Lower leg skin (tissue), 4 donors: Measurements from ENCODE around the gene ZNF541. TPM values are rescaled to one million over a fixed set of nuclear protein-coding genes. Genes with fewer than 3 reads are reported as not detected.
"Not testable (repeated sequence)": the region's sequence is repeated elsewhere in the genome, so short reads cannot be mapped to it uniquely, and the experiment has no call there.

Source experiments
- DNase-seq, 2 donors: peaks; one replicate each; pipeline ENCODE4 v3.0.0-alpha.2; 2019; ENCODE audit warnings: low spot score in 2 of 2
- H3K4me3 ChIP-seq: fragments of 200-600 bp; sonication (generic); 2 replicates; pipeline ENCODE4 v1.5.1; 2017; ENCODE audit warnings: mild to moderate bottlenecking, low read depth; ENCODE audit not compliant: poor library complexity, severe bottlenecking
- CTCF ChIP-seq, 3 donors: fragments of 450-650 bp; IDR thresholded peaks; one replicate each; pipeline ENCODE4 v1.5.1; 2016; ENCODE audit warnings: antibody characterized with exemption in 3 of 3, mild to moderate bottlenecking in 3 of 3, moderate library complexity in 2 of 3
- POLR2A ChIP-seq, 2 donors: fragments of 450-650 bp; IDR thresholded peaks; one replicate each; pipeline ENCODE4 v1.6.1; 2016 to 2017; ENCODE audit warnings: antibody characterized with exemption in 2 of 2, mild to moderate bottlenecking in 1 of 2, moderate library complexity in 1 of 2
- WGBS, 2 donors: methylation state at CpG; one replicate each; pipeline ENCODE4 v1.1.5; 2018; 5-methylcytosine and 5-hydroxymethylcytosine counted together
- intact Hi-C: fragments of 100-400 bp; cut with DNase I; formaldehyde crosslinking; loops from one replicate; pipeline ENCODE4 v1.15.0; 2023; ENCODE audit warnings: low total_unique reads
- total RNA-seq, 4 donors: library from RNA; depleted of rRNA; stranded (reverse); fragments of >200 nt; gene quantifications; one replicate each; pipeline ENCODE4 v1.1.0, GENCODE V29; 2016

The ZNF541 gene
- total RNA-seq, 4 donors from 2014 or later = 0.08 to 1.5 (median 0.69) TPM; not detected in 1

- no peak overlapping the region for H3K4me3 ChIP-seq
- TF ChIP-seq CTCF (IDR thresholded peaks at IDR 0.05) (no peak), POLR2A (IDR thresholded peaks at IDR 0.05) (no peak)
- WGBS, 2 donors = 68 to 77% methylated on average over 6 of the region's 6 CpGs
- intact Hi-C loops = loop anchor here (10.0 kb wide), 1 partner anchor 71 kb away; no protein-coding TSS in a partner anchor
- no peak for DNase-seq
Observed at GRCh38 chr19:47595944-47596343, 23.0 kb upstream of the ZNF541 start.

- DNase-seq = no peak
- no peak for TF ChIP-seq CTCF (IDR thresholded peaks at IDR 0.05)
- TF ChIP-seq POLR2A (IDR thresholded peaks at IDR 0.05) = no peak
- WGBS, 2 donors = 86 to 93% methylated on average over 6 of the region's 6 CpGs
- H3K4me3 ChIP-seq = no peak overlapping the region
- intact Hi-C loops = loop anchor here (10.0 kb wide), 1 partner anchor 69 kb away; no protein-coding TSS in a partner anchor
Observed at GRCh38 chr19:47593860-47594259, 20.9 kb upstream of the ZNF541 start.

GRCh38 chr19:47589824-47590223, 16.9 kb upstream of the ZNF541 start:
- H3K4me3 ChIP-seq = no peak overlapping the region
- WGBS, 2 donors = 47 to 54% methylated on average over 7 of the region's 7 CpGs
- TF ChIP-seq CTCF (IDR thresholded peaks at IDR 0.05) = no peak
- TF ChIP-seq POLR2A (IDR thresholded peaks at IDR 0.05) = no peak
- no peak for DNase-seq
- intact Hi-C loops = loop anchor here (10.0 kb wide), 1 partner anchor 65 kb away; no protein-coding TSS in a partner anchor

GRCh38 chr19:47587295-47587694, 14.3 kb upstream of the ZNF541 start:
- intact Hi-C loops = no loop called here
- no peak for TF ChIP-seq CTCF (IDR thresholded peaks at IDR 0.05)
- no peak for TF ChIP-seq POLR2A (IDR thresholded peaks at IDR 0.05)
- WGBS, 2 donors = 89 to 98% methylated on average over 4 of the region's 4 CpGs
- H3K4me3 ChIP-seq = no peak overlapping the region
- no peak for DNase-seq

- intact Hi-C loops, H3K4me3 ChIP-seq, DNase-seq: not testable (repeated sequence)
- WGBS, 2 donors = 60 to 75% methylated on average over 1 of the region's 1 CpG
Observed at GRCh38 chr19:47583161-47583560, 10.2 kb upstream of the ZNF541 start.

- 33 to 35% methylated on average over 6 of the region's 6 CpGs for WGBS, 2 donors
- DNase-seq = no peak
- TF ChIP-seq POLR2A (IDR thresholded peaks at IDR 0.05) (no peak), CTCF (IDR thresholded peaks at IDR 0.05) (no peak)
- H3K4me3 ChIP-seq = no peak overlapping the region
- intact Hi-C loops = no loop called here
Observed at GRCh38 chr19:47582320-47582909, 9.5 kb upstream of the ZNF541 start.
